CD14-positive monocyte (primary cell): Measurements from ENCODE around the gene PRKRA. TPM values are rescaled to one million over a fixed set of nuclear protein-coding genes. Genes with fewer than 3 reads are reported as not detected.
A peak's percentile ranks its signal among the peaks of the same experiment; 100 is the strongest.

ENCODE experiments used
- DNase-seq, 3 donors: peaks; one replicate each; pipeline ENCODE4 v3.0.0-alpha.2; 2011 to 2022
- H2AFZ ChIP-seq: 2 replicates; pipeline ENCODE4 v1.6.0; 2012; ENCODE audit warnings: mild to moderate bottlenecking, low read depth, low read length, inconsistent platforms; ENCODE audit not compliant: insufficient read depth, poor library complexity, severe bottlenecking
- H3K27ac ChIP-seq, 2 donors: 1 replicate in 1 of 2; 2 replicates in 1 of 2; pipeline ENCODE4 v1.5.1; 2012 to 2013; ENCODE audit warnings: low read length in 2 of 2, control low read depth in 1 of 2, inconsistent platforms in 1 of 2, low read depth in 1 of 2, mild to moderate bottlenecking in 1 of 2
- H3K27me3 ChIP-seq, 2 donors: one replicate each; pipeline versions ENCODE4 v1.6.0 to v1.6.1; 2011 to 2013; ENCODE audit warnings: low read length in 2 of 2; ENCODE audit not compliant: control insufficient read depth in 2 of 2, insufficient read depth in 2 of 2
- H3K36me3 ChIP-seq, 2 donors: replicated peaks in 1 of 2; 1 replicate in 1 of 2; 2 replicates in 1 of 2; pipeline versions ENCODE4 v1.5.1 to v1.6.1; 2012 to 2013; ENCODE audit warnings: low read length in 2 of 2, control low read depth in 1 of 2, inconsistent platforms in 1 of 2, mild to moderate bottlenecking in 1 of 2; ENCODE audit not compliant: insufficient read depth in 2 of 2, control insufficient read depth in 1 of 2
- H3K4me1 ChIP-seq, 2 donors: 1 replicate in 1 of 2; 2 replicates in 1 of 2; pipeline versions ENCODE4 v1.5.1 to v1.6.1; 2012 to 2013; ENCODE audit warnings: low read length in 2 of 2, control low read depth in 1 of 2, inconsistent platforms in 1 of 2, mild to moderate bottlenecking in 1 of 2, moderate library complexity in 1 of 2; ENCODE audit not compliant: insufficient read depth in 2 of 2, control insufficient read depth in 1 of 2
- H3K4me2 ChIP-seq: replicated peaks from 2 replicates; pipeline ENCODE3; 2012; ENCODE audit warnings: low read length, moderate library complexity, mild to moderate bottlenecking; ENCODE audit not compliant: poor library complexity, severe bottlenecking; ENCODE audit errors: extremely low read depth
- H3K4me3 ChIP-seq, 3 experiments: fragments of 200-600 bp in 1 of 3; sonication (generic) in 1 of 3; replicated peaks in 1 of 3; 1 replicate in 2 of 3; 2 replicates in 1 of 3; pipeline ENCODE4 v1.5.1; 2011 to 2013; ENCODE audit warnings: low read length in 3 of 3, mild to moderate bottlenecking in 3 of 3, control low read depth in 2 of 3, low read depth in 2 of 3, inconsistent platforms in 1 of 3, moderate library complexity in 1 of 3
- H3K79me2 ChIP-seq: 2 replicates; pipeline ENCODE4 v1.6.0; 2012; ENCODE audit warnings: mild to moderate bottlenecking, control low read depth, inconsistent platforms, low read length, moderate library complexity; ENCODE audit not compliant: insufficient read depth
- H3K9ac ChIP-seq: 2 replicates; pipeline ENCODE4 v1.6.0; 2017; ENCODE audit warnings: low read length, mild to moderate bottlenecking; ENCODE audit not compliant: insufficient read depth, poor library complexity, severe bottlenecking
- H3K9me3 ChIP-seq, 2 donors: replicated peaks in 1 of 2; 1 replicate in 1 of 2; 2 replicates in 1 of 2; pipeline versions ENCODE4 v1.5.1 to v1.6.1; 2012 to 2013; ENCODE audit warnings: low read length in 2 of 2, control low read depth in 1 of 2; ENCODE audit not compliant: control insufficient read depth in 1 of 2, insufficient read depth in 1 of 2
- H4K20me1 ChIP-seq: 2 replicates; pipeline ENCODE4 v1.6.0; 2012; ENCODE audit warnings: mild to moderate bottlenecking, low read length, control low read depth, moderate library complexity; ENCODE audit not compliant: insufficient read depth
- H3K27ac Mint-ChIP-seq, 7 donors: one replicate each; pipeline ENCODE4 v1.8.0; 2020; ENCODE audit warnings: mild to moderate bottlenecking in 7 of 7, mixed read lengths in 7 of 7, moderate library complexity in 6 of 7, inconsistent platforms in 2 of 7
- H3K27me3 Mint-ChIP-seq, 3 donors: one replicate each; pipeline ENCODE4 v1.8.0; 2021 to 2022; ENCODE audit warnings: low read depth in 3 of 3, mild to moderate bottlenecking in 3 of 3, mixed read lengths in 3 of 3, moderate library complexity in 3 of 3, inconsistent platforms in 1 of 3
- H3K36me3 Mint-ChIP-seq, 2 donors: one replicate each; pipeline ENCODE4 v1.8.0; 2020; ENCODE audit warnings: mixed read lengths in 2 of 2, inconsistent platforms in 1 of 2, mild to moderate bottlenecking in 1 of 2
- H3K4me1 Mint-ChIP-seq: one replicate; pipeline ENCODE4 v1.8.0; 2020; ENCODE audit warnings: mild to moderate bottlenecking, mixed read lengths
- H3K4me3 Mint-ChIP-seq, 2 donors: one replicate each; pipeline ENCODE4 v1.8.0; 2020; ENCODE audit warnings: mild to moderate bottlenecking in 2 of 2, mixed read lengths in 2 of 2, moderate library complexity in 1 of 2
- H3K9me3 Mint-ChIP-seq, 7 donors: one replicate each; pipeline ENCODE4 v1.8.0; 2020 to 2022; ENCODE audit warnings: mixed read lengths in 7 of 7, mild to moderate bottlenecking in 6 of 7, moderate library complexity in 6 of 7, inconsistent platforms in 2 of 7
- WGBS: methylation state at CpG from one replicate; pipeline ENCODE4 v1.1.5; 2013; ENCODE audit warnings: missing lambda C conversion rate; ENCODE audit not compliant: insufficient coverage; 5-methylcytosine and 5-hydroxymethylcytosine counted together
- intact Hi-C, 2 donors: fragments of 100-400 bp; cut with micrococcal nuclease; formaldehyde crosslinking; loops; one replicate each; pipeline versions ENCODE4 v1.15.0 to v1.15.1; 2023
- polyA plus RNA-seq, 3 donors: library from polyadenylated mRNA; depleted of rRNA in 1 of 3; unstranded in 2 of 3; stranded (reverse) in 1 of 3; fragments of 300-500 nt in 2 of 3; fragments of >200 nt in 1 of 3; fragmentation: Illumina TruSeq in 2 of 3; gene quantifications; 1 replicate in 2 of 3; 2 replicates in 1 of 3; pipeline ENCODE4 v1.2.3, GENCODE V29; 2012 to 2021
- TF ChIP-seq, protein P1 (sequence below): fragments of 200-600 bp; IDR thresholded peaks from one replicate; pipeline ENCODE4 v1.8.0; 2022; ENCODE audit warnings: antibody characterized with exemption, mild to moderate bottlenecking

PRKRA gene
- polyA plus RNA-seq, 3 donors = 21.0 to 35.8 (median 35.4) TPM

DNA sequence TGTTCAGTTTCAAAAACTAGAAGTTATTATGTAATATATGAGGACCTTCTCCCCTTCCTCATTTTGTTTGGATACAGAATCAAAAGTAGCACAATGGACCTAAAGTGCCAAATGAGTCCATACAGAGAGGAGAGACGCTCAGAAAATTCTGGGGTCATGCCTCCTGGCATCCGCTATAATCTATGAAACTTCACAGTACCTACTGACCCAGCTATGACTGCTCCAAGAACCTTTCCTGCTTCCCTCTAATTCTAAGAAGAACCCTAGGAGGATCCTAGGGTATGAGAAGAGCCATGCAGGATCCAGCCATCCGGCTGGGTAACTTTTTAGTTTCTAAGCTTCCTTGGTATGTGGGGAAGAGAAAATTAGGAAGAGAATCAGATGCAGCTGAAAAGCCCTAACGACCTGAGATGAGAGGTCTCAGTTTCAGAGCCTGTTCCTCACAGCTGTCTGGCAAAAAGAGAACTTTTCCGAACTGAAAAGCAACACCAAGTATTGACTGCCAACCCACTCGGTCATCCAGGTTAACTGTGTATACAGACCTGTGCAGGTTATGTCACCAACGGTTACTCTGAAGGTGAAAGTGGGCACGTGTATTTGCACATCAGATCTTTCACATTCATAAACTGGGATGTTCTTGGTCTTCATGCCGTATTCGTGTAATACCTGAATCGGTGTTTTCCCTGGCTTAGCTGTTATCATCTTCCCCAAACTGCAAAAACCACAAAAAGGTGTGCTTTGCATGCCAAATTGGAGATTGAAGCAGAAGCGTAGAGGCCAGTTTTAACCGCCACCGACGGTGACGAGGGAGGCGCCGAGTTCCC is 1.1 kb downstream of the PRKRA start:
- Mint-ChIP-seq H3K27me3 (no peaks in the 10 kb centered on the region), H3K9me3 (no peaks in the 10 kb centered on the region), H3K36me3 (peaks cover 23 to 32% of the 10 kb centered on the region in 2 donors), H3K4me3 (peak overlapping the region; percentile 84 to 90), H3K27ac (peak overlapping the region; percentile 50 to 85 (median 80)), H3K4me1 (peaks cover 21% of the 10 kb centered on the region)
- peak overlapping the region; percentile 99 for H3K4me2 ChIP-seq
- H3K9ac ChIP-seq = peak overlapping the region; percentile 86
- peak overlapping the region; percentile 69 to 91 (median 82) for H3K4me3 ChIP-seq
- peak in 2 of 3 donors; percentile 8 to 10 for DNase-seq
- H2AFZ ChIP-seq = peak overlapping the region; percentile 99
- peak overlapping the region; percentile 34 to 85 for H3K27ac ChIP-seq
- H3K79me2 ChIP-seq = peaks cover 24% of the 10 kb centered on the region
- TF ChIP-seq, protein P1, sequence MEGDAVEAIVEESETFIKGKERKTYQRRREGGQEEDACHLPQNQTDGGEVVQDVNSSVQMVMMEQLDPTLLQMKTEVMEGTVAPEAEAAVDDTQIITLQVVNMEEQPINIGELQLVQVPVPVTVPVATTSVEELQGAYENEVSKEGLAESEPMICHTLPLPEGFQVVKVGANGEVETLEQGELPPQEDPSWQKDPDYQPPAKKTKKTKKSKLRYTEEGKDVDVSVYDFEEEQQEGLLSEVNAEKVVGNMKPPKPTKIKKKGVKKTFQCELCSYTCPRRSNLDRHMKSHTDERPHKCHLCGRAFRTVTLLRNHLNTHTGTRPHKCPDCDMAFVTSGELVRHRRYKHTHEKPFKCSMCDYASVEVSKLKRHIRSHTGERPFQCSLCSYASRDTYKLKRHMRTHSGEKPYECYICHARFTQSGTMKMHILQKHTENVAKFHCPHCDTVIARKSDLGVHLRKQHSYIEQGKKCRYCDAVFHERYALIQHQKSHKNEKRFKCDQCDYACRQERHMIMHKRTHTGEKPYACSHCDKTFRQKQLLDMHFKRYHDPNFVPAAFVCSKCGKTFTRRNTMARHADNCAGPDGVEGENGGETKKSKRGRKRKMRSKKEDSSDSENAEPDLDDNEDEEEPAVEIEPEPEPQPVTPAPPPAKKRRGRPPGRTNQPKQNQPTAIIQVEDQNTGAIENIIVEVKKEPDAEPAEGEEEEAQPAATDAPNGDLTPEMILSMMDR = no peak
- H3K9me3 ChIP-seq = no peaks in the 10 kb centered on the region
- peaks cover 16 to 35% of the 10 kb centered on the region in 2 donors for H3K36me3 ChIP-seq
- intact Hi-C loops = no loop called here
- no peaks in the 10 kb centered on the region for H4K20me1 ChIP-seq
- peaks cover 16 to 26% of the 10 kb centered on the region in 2 donors for H3K4me1 ChIP-seq
- 2% methylated on average over 13 of the region's 18 CpGs for WGBS
- H3K27me3 ChIP-seq = no peaks in the 10 kb centered on the region

DNA sequence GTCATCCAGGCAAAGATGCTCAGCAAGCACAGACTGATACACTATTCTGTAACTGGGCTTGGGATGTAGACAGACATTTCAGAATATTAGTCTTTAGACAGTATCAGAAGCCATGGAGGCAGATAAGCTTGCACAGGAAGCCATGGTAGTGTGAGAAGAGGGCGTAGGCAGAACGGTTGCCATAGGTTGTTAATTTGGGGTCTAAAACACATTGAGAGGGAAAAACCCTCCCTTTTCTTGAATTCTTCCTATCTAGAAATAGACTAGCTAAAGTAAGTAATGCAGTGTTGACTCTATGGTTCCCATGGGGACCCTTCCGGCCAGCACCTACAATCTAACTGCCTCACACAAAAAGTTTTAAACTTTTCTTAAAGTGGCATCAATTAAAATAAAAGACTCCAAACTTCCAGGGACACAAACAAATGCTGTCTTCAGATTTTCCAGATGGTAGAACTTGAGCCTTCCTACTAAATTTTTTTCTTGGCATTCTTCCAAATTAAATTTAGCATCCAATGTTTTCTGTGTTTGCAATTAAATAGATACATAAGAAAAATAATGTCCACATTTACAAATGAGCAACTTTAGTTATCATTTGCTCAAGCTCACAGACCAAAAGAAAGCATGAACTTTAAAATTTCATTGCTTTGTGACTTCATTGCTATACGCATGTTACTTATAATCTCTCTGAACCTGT is 1.9 kb downstream of the PRKRA start:
- WGBS = no CpG with 5 or more reads among the region's 4 CpGs
- H3K27me3 ChIP-seq = no peaks in the 10 kb centered on the region
- TF ChIP-seq, protein P1 = no peak
- no peak overlapping the region for H3K4me2 ChIP-seq
- no peaks in the 10 kb centered on the region for H4K20me1 ChIP-seq
- peaks cover 28 to 38% of the 10 kb centered on the region in 2 donors for H3K36me3 Mint-ChIP-seq
- DNase-seq = no peak
- H3K9me3 Mint-ChIP-seq = no peaks in the 10 kb centered on the region
- peaks cover 22 to 43% of the 10 kb centered on the region in 2 donors for H3K36me3 ChIP-seq
- H3K4me1 Mint-ChIP-seq = peaks cover 21% of the 10 kb centered on the region
- no peak overlapping the region for H3K27ac ChIP-seq
- H3K9ac ChIP-seq = no peak overlapping the region
- no peak overlapping the region for H2AFZ ChIP-seq
- peaks cover 16 to 26% of the 10 kb centered on the region in 2 donors for H3K4me1 ChIP-seq
- H3K4me3 ChIP-seq = no peak overlapping the region
- intact Hi-C loops = no loop called here
- no peaks in the 10 kb centered on the region for H3K9me3 ChIP-seq
- H3K27ac Mint-ChIP-seq = no peak overlapping the region
- H3K27me3 Mint-ChIP-seq = no peaks in the 10 kb centered on the region
- no peak overlapping the region for H3K4me3 Mint-ChIP-seq
- H3K79me2 ChIP-seq = peaks cover 24% of the 10 kb centered on the region
